ENCODE measurements around the gene RPTOR.

The RPTOR gene

DNA sequence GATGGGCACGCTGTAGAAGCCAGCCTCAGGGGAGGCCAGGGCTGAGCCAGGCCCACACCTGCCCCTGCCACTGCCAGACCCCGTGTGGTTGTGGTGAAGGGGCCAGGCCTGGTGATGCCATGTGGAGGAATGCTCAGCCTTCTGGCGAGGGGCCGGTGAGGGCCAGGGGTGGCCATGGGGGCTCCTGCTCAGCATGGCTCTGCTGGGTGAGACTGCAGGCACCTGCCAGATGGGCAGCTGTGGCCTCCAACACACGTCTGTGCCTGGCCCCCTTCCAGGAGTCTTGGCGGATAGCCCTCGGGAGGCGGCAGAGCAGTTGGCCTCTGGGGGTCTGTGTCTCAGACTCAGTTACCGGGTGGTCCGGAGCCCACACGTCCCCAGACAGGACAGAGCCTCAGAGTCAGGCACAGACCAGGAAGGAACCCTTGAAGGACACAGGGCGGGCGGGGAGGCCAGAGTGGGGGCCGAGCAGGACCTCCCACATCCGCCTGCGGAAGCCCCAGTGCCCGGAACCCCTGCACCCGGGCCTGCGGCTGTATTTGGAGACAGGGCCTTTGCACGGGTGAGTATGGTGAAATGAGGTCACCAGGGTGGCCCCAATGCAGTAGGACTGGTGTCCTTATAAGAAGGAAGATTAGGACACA is 424.5 kb downstream of the RPTOR start:
- no peak for DNase-seq (ENCODE audit: low read depth)
- H3K4me3 ChIP-seq (ENCODE audit: low read depth, low read length), result no peak overlapping the region
- TF ChIP-seq, protein P1, sequence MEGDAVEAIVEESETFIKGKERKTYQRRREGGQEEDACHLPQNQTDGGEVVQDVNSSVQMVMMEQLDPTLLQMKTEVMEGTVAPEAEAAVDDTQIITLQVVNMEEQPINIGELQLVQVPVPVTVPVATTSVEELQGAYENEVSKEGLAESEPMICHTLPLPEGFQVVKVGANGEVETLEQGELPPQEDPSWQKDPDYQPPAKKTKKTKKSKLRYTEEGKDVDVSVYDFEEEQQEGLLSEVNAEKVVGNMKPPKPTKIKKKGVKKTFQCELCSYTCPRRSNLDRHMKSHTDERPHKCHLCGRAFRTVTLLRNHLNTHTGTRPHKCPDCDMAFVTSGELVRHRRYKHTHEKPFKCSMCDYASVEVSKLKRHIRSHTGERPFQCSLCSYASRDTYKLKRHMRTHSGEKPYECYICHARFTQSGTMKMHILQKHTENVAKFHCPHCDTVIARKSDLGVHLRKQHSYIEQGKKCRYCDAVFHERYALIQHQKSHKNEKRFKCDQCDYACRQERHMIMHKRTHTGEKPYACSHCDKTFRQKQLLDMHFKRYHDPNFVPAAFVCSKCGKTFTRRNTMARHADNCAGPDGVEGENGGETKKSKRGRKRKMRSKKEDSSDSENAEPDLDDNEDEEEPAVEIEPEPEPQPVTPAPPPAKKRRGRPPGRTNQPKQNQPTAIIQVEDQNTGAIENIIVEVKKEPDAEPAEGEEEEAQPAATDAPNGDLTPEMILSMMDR (IDR thresholded peaks at IDR 0.05; ENCODE audit: low read depth, low read length, missing control alignments), result no peak

DNA sequence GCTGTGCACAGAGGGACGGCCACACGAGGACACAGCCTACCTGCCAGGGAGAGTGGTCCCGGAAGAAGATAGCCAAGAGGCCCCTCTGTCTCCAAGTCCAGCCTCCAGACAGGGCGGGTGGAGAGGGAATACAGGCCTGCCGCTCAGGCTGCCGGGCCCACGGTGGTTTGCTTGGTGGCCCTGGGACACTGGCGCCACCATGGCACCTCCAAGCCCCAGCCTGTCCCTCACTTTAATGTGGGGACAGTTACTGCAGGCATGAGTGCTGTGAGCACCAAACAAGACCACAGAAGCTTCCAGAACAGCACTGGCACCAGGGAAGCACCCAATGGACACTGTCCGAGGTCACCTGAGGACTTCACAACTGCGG is 425.0 kb downstream of the RPTOR start:
- DNase-seq (ENCODE audit: low read depth), result no peak
- TF ChIP-seq, protein P1 (IDR thresholded peaks at IDR 0.05; ENCODE audit: low read depth, low read length, missing control alignments), result no peak
- H3K4me3 ChIP-seq (ENCODE audit: low read depth, low read length), result no peak overlapping the region

DNA sequence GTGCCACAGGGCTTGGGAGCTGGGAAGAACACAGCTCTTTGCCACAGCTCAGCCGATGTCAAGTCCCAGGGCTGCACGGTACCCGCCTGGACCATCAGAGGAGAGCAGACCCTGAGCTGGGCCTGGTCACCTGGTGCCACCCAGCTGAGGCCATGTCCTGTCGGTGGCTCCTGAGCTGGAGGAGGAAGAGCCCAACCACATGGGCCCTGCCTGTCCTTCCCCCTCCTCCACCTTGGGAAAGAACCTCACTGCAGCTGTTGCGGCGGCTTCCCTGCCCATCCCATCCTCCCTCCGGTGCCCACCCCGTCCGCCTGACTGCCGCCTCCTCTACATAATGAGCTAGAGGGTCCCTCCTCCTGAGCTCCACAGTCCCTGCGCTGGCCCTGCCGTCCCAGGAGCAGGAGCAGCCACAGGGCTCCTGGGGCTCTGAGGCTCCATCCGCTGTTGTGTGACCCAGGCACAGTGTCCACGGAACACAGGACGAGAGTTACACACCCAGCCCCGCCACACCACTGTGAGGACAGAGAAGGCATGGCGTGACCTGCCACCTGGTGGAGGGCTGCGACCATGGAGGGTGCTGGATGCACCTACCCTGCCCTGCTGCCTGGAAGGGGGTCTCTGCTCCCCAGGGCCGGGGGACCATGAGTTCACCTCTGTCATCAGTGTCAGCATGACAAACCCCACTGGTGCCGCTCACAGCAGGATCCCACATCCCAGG is 425.6 kb downstream of the RPTOR start:
- H3K4me3 ChIP-seq (ENCODE audit: low read depth, low read length), result no peak overlapping the region
- no peak for DNase-seq (ENCODE audit: low read depth)
- TF ChIP-seq, protein P1 (IDR thresholded peaks at IDR 0.05; ENCODE audit: low read depth, low read length, missing control alignments), result peak; percentile 74

DNA sequence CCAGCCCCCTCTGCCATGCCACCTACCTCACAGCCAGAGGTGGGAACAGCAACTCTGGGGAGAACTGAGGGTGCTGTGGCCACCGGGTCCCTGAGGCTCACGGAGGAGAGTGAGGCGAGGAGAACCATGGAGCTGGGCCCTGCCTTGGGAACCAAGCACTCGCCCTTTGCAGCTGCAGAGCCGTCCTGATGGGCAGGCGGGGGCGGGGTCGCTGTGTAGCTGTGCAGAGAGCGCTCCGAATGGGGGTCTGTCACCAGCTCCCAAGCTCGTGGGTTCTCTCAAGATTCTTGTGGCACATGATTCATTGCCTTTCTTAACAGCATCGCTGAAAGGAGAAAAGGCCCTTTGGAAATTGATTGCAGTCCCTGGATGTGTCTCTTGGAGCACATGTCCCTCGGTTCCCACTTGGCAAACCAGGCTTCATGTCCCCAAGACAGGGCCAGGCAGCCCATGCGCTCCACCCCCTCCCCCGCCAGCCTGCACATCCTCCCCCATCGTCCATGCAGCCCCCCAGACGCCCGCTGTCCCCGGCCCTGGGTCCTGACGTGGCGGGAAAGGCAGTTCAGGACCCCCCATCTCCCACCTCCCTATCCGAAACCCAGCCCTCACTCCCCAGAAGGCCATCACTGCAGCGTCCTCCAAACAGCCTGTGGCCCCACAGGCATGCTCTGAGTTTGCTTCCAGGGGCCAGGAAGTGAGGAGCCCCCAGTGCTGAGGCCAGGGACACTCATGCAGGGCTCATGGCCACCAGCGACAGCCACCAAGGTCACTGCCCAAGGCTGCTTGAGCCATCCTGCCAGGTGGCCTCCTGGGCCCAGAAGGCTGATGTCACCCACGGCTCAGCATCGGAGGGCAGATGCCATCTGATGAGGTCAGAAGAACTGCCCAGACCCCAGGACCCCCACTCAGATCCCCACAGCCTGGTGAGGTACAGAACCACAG is 426.4 kb downstream of the RPTOR start:
- DNase-seq (ENCODE audit: low read depth), result no peak
- H3K4me3 ChIP-seq (ENCODE audit: low read depth, low read length), result no peak overlapping the region
- TF ChIP-seq, protein P1 (IDR thresholded peaks at IDR 0.05; ENCODE audit: low read depth, low read length, missing control alignments), result no peak

DNA sequence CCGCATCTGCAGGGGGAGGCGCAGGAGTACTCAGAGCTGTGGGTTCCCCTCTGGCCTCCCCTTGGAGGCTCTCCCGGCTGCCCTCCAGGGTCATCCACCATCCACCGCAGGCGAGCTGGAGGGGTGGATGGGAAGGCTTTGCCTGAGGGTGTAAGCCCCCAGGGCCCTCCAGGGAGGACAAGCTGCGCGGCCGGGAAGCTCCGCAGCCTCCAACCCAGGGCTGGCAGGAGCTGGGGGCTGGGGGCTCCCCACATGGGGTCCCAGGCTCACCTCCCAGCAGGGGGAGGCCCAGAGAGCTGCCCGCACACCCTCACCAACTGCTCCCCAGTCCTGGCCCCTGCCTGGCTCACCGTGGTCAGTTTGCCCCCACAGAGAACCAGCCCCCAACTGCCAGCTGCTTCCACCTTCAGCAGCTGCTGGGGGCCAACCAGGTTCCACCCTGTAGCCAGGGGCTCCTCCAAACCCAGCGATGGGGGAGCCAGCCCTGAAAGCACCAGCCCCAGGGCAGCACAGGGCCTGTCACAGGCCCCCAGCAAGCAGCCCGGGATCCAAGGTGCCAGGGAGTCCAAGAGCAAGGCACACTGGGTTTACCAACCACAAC is 427.2 kb downstream of the RPTOR start:
- DNase-seq (ENCODE audit: low read depth), result no peak
- TF ChIP-seq, protein P1 (IDR thresholded peaks at IDR 0.05; ENCODE audit: low read depth, low read length, missing control alignments), result no peak
- no peak overlapping the region for H3K4me3 ChIP-seq (ENCODE audit: low read depth, low read length)

DNA sequence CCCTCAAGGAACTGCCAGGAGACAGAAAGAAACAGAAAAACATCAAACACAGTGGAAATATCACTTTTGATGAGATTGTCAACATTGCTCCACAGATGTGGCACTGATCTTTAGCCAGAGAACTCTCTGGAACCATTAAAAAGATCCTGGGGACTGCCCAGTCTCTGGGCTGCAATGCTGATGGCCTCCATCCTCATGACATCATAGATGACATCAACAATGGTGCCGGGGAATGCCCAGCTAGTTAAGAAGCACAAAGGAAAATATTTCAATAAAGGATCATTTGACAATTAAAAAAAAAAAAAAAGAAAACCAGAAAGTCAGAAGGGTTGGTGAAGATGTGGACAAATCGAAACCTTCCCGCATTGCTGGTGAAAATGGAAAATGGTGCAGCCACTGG is 432.1 kb downstream of the RPTOR start:
- TF ChIP-seq, protein P1 (IDR thresholded peaks at IDR 0.05; ENCODE audit: low read depth, low read length, missing control alignments), result no peak
- H3K4me3 ChIP-seq (ENCODE audit: low read depth, low read length), result no peak overlapping the region
- no peak for DNase-seq (ENCODE audit: low read depth)

Measured in GM12864 (cell line).